ENCODE results near the gene GMEB2.
"Not testable (repeated sequence)": the region's sequence is repeated elsewhere in the genome, so short reads cannot be mapped to it uniquely, and the experiment has no call there.

Gene GMEB2

DNA sequence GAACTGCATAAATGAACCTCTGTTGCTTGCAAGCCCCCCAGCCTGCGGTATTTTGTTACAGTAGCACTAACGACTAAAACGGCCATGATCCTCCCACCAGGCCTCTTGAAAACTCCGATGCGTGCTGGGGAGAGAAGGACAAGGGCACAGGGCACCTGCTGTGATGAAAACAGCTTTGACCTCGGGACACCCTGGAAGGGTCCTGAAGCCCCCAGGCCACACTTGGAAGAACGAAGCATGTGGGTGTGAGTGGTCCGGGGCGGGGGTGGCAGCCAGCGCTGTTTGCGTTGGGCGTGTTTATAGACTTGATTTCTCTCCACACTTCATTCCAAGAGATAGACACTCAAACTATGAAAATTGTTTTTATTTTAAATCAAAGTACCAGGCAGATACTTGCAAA is 39.6 kb downstream of the GMEB2 start:
- DNase-seq, result no peak

DNA sequence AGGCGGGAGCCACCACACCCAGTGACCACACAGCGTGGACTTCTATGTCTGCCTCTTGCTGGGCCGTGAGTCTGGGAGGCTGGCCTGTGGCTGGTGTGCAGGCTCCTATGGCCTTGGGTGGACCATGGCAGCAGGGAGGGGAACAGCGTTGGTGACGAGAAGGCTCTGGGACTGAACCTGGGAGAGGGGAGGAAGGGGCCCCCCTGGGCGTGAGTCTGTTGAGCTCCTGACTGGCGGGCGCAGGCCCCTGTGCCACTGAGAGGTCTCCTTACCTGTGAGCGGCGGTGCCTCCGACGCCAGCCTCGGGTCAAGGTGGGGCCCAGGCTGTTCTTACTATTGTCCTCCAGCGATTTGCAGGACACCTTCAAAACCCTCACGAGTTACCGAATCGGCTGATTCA is 40.1 kb downstream of the GMEB2 start:
- no peak for DNase-seq

DNA sequence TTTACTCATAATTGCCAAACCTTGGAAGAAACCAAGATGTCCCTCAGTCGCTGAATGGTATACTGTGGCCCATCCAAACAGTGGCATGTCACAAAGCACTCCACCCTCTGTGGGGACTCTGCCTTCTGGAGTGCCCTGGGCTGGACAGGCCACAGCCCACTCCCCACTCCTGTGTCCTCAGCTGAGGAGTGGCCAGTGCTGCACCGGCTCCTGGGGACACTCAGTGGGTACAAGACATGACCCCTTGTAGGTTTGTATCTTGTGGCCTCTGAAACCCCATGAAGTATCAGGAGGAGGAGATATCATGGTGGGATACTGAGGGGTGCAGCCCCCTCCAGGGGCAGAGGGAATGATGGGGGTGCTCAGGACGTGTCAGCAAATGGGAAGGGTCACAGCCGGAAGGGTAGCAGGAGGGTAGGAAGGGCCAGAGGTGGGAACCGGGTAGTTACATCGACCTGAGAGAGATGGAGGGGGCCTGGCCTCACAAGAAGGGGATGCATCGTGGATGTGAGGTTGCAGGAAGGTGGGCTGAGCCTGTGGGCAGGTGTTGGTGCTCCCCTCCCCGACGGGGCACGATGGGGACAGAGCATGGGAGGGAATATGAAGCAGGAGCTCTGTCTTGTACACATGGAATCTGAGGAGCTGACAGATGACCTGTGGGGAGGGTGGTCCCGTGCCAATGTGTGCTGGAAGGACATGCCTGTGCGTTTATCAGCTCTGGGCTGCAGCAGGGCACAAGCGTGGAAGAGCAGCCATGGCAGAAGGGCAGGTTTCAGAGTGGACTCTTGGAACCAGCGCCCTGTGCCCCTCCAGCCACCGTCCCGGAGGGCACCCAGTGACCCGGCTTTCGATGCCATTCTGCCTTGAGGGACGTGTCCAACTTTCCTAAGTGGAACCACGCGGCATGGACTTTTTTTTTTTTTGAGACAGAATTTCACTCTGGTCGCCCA is 41.0 kb downstream of the GMEB2 start:
- no peak for DNase-seq

DNA sequence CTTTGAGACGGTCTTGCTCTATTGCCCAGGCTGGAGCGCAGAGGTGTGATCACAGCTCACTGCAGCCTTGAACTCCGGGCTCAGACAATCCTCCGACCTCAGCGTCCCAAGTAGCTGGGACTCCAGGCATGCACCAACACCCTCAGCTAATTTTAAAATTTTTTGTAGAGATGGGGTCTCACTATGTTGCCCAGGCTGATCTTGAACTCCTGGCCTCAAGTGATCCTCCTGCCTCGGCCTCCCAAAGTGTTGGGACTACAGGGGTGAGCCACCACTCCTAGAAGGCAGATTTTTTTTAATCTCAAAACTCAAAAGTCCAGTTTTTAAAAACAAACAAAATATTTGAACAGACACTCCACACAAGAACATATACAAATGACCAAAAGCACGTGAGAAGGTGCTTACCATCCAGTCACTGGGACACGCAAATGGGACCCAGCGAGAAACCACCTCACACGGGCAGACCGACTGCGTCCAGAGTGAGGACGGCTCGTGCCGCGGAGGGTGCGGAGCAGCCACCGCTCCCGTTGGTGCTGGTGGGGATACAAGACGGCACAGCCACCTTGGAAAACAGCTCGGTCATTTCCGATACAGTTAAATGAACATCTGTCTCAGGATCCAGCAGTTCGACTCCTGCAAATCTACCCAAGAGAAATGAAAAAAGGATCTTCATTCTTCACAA is 44.4 kb downstream of the GMEB2 start:
- DNase-seq, result no peak

DNA sequence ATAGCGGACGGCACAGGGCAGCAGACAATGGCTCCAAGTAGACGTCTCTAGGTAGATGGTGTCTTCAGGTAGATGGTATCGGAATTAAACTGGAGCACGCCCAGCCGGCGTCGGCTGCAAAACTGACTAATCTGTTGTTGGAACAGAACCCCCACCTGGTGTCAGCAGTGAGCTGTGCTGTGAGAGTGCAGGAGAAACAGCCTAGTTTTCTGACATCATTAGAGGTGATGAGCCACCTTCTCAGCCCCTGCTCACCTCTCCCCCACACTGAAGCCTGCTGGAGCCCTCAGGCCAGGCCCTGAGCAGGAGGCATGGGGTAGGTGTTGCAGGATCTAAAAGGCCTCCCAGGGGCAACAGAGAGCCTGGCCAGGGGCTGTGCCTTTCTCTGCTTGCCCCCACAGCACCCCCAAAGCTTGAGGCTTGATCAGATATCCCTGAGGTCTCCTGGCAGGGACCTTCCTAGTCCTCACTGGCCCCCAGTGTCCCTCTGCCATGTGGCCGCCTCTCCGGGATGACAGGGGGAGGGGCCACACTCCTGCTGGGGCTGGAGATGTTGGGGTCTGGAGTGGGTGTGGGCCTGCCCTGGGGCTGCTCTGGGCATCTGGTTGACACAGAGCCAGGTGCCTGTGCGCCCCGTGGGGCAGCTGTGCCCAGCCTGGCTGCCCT is 46.0 kb downstream of the GMEB2 start:
- peak; percentile 82 for DNase-seq

DNA sequence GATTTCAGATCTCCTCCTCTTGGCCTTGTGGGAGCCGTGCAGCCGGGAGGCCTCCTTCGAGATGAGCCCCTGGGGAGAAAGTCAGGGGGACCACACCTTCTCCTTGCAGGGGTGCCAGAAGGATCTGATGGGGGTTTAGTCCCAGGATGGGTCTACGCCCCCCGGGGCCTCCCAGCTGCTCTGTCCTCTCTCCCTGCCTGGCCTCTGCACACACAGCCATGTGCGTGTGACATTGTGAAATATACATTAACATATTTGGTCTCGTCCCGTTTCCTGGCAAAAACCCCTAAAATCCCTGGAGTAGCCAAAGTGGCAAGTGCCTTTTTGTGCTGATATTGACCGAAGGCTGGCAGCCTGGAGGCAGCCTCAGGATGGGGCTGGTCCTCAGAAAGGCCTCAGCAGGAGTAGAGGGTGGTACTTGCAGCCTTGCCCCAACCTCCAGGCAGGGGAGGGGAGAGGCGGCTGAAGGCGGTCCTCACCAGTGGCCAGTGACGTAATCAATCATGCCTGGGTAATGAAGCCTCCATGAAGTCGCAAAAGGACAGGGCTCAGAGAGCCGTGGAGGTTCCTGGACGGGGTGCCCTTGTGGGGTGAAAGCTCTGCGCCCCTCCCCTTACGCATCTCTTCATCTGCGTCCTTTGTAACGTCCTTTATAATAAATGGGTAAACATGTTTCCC is 47.7 kb downstream of the GMEB2 start:
- no peak for DNase-seq

DNA sequence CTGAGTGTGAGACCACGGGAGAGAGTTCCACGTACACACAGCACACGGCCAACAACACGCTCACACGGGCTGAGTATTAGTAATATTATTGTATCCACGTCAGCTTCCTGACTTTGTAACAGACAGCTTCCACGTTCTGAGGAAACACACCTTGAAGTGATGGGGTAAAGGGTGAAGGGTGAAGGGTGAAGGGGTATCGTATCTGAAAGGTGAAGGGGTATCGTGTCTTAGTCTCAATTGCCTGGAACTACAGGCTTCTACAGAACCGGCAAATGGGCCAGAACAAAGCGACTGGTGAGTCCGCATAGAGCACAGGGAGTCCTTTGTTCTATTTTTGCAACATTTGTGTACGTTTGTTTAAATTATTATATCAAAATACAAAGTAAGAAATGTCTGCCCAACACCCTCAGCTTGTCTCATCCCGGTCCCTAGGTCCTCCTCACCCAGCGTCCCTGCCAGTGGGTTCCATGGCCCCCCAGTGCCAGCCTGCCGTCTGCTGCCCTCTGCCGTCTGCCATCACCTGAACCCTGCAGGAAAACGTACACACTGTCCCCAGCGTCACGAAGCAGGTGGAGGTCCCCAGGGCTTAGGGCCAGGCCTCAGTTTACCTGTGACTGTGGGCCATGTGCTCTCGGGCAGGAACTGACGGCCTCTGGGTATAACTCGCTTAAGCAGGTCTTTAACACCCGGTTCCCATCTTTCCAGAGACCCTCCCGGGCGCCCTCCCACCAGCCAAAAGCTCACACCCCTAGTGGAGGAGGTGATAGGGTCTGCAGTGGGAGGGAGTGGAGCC is 48.5 kb downstream of the GMEB2 start:
- peak; percentile 28 for DNase-seq

DNA sequence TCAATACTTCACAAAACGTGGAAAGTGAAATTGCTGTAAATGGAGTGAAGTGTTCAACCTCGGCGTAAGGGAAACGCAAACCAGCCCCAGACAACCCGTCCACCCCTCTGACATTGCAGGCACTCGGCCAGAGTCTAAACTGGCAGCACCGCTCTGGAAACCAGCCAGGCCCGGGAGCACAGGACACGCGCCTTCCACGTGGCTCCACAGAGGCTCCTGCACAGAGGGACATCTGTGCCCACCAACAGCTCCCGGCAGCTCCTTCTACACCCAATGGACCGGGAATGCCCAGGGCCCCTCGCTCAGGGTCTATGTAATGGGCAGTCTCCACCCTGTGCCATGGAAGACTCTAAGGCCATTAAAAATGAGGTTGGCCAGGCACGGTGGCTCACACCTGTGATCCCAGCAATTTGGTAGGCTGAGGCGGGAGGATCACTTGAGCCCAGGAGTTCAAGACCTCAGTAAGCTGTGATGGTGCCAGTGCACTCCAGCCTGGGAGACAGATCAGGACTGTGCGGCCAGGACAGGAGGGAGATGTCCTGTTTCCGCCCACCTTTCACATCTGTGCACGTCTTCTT is 49.5 kb downstream of the GMEB2 start:
- no peak for DNase-seq

DNA sequence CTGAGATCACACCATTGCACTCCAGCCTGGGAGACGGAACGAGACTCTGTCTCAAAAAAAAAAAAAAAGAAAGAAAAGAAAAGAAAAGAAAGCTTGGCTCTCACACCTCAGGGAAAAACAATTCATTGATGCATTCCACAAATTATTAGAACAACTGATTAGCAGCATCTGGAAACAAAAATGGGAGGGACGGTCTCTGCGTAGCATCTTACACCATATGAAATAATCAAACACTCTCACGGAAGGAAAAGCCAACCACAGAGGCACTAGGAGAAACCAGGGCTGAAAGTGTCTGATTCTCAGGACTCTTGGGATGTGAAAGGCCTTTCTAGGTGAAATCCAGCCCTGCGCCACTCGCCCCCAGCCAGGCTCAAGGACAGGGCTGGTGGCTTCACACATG is 50.6 kb downstream of the GMEB2 start:
- no peak for DNase-seq

DNA sequence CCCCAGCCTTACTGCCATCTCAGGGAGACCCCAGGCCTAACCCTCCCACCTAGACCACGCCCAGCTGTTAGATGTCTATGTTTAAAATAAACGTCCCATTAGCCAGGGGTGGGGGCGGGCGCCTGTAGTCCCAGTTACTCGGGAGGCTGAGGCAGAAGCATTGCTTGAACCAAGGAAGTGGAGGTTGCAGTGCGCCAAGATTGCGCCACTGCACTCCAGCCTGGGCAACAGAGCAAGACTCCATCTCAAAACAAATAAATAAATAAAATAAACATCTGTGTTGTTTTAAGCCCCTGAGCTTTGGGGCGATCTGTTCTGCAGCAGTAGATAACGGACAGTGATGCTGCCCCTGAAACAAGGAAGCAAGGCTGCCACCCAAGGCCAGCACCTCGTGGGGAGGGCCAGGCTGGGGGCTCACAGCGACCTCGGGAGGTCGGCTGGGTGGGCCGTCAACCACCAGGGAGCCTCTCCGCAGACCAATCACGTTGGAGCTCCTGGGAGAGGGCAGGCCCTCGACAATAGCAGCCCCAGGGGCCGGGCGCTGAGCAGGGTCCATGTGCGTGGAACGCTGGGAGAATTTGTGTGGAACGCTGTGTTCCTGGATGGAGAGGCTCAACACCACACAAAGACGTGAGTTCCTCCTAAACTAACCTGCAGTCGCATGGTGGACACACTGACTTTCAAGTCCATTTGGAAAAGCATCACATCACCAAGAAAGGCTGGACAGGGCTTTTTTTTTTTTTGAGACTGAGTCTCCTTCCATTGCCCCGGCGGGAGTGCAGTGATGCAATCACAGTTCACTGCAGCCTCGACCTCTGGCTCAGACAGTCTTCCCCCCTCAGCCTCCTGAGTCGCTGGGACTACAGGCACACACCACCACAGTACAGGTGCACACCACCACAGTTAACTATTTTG is 51.8 kb downstream of the GMEB2 start:
- DNase-seq, result no peak

DNA sequence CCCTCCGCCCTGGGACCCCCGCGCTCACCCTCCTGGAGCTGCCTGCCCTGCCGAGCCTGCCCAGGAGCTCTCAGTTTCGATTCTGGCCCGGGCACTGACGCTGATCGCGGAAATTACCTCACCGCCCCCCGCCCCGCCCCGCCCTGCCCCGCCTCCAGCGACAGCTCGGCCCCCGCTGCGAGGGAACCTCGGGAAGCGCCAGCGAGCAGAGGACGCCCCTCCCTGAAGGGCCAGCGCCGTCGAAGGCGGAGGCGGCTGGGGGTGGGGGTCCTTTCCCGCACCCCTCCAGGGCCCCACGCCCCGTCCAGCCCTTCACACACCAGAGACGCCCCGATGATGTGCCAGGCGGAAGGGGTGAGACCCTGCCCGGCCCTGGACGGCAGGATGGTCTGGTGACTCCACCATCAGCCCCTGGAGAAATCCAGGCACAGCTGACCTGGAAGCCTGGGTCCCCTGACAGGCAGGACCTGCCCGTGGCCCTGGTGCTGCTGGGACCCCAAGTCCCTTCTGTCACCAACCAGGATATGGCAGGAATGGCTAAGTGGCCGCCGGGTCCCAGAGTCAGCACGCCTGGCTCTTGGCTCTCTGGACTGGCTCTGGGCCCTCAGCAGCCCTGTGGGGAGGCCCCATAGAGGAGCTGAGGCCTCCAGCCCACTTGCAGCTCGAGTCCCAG is 52.6 kb downstream of the GMEB2 start, which contains the start of gene HELZ2:
Gene HELZ2, minus strand, starts transcription at position 84 of the 673 bp plus-strand sequence. CDS start 1,854 bp downstream, outside the sequence.
- DNase-seq, result peak; percentile 89

DNA sequence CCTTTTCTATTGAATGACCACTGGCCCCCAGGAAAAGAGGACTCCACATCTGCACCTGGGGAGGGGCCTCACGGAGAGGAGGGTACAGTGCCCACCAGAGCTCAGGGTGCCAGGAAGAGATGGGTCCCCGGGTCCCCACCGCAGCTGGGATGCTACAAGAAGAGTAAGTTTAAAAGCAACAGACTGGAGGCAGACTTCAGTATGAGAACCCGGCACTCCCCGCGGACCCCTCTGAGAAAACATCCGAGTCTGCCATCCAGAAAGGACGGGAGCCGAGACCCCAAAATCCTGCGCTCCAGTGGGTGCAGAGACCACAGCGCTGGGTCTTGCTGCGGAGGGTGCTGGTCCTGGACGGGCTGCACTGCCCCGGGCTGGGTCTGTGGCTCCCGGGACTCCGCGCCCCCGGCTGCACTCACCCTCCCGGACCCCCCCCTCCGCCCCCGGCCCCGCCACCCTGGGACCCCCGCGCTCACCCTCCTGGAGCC is 53.2 kb downstream of the GMEB2 start:
- DNase-seq, result no peak

DNA sequence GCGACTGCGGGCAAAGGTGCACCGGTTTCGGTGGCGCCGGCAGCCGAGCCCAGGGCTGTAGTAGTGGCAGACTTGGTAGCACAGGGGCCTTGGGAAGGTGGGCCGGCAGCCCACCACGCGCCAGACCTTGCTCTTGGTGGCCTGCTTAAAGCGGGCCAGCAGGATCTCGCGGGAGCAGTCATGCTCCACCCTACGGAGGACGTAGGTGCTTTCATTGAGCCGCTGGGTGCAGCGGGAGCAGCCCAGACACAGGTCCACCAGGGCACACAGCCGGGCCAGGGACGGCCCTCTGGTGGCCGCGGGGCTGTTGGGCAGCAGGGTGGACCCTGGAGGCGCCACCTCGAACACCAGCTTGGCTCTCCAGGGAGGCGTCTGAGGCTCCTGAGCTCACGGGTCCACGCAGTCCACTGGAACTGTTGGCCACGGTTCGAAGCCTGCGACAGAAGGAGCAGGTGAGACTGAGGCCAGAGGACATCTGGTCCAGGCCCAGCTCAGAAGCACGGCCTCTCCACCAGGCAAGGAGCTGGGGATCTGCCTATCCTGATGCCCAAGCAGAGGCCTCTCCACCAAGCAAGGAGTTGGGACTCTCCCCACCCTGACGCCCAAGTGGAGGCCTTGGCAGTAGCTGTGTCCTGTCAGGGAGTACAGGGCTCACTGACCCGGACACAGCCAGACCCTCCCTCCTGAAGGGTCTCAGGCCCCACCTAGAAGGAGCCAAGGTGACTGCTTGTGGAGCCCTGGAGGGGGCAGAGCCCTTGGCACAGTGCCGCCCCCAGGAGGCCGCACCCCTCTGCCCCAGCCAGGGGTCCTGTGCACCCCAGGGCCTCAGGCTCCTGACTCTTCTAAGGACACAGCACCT is 53.9 kb downstream of the GMEB2 start:
- no peak for DNase-seq

DNA sequence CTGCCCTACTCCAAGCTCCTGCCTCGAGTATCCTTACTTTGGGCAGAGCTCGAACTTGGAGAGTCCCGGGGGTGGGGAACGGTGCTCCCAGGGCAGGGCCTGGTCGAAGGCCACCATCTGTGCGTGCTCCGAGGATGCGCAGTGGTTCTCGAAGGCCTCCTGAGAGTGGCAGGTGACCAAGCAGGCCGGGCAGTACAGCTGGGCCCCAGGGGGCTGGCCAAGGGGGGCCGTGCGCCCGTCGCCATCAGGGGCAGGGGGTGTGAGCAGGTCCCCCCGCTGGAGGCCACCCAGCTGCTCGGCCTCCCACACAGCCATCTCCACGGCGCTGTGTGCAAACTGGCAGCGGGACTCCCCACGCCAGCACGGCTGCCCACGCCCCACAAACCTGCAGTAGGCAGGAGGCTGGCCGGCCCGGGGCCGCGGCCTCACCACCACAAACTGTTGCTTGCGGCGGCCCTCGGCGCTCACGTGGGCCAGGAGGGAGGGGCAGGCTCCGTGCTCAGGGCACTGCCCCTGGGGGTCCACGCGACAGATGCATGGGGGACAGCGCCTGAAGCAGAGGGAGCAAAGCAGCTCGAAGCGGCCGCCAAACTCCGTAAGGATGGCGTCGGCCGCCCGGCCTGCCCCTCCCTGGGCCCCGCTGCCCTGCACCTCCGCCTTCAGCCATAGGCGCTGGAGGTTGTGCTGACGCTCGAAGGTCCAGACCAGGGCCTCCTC is 54.7 kb downstream of the GMEB2 start:
- no peak for DNase-seq

DNA sequence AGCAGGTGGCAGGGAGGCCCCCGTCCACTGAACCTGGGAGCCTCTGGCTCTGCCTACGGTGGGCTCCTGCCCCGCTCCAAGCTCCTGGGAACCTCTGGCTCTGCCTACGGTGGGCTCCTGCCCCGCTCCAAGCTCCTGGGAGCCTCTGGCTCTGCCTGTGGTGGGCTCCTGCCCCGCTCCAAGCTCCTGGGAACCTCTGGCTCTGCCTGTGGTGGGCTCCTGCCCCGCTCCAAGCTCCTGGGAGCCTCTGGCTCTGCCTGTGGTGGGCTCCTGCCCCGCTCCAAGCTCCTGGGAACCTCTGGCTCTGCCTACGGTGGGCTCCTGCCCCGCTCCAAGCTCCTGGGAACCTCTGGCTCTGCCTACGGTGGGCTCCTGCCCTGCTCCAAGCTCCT is 55.8 kb downstream of the GMEB2 start:
- not testable (repeated sequence) for DNase-seq

DNA sequence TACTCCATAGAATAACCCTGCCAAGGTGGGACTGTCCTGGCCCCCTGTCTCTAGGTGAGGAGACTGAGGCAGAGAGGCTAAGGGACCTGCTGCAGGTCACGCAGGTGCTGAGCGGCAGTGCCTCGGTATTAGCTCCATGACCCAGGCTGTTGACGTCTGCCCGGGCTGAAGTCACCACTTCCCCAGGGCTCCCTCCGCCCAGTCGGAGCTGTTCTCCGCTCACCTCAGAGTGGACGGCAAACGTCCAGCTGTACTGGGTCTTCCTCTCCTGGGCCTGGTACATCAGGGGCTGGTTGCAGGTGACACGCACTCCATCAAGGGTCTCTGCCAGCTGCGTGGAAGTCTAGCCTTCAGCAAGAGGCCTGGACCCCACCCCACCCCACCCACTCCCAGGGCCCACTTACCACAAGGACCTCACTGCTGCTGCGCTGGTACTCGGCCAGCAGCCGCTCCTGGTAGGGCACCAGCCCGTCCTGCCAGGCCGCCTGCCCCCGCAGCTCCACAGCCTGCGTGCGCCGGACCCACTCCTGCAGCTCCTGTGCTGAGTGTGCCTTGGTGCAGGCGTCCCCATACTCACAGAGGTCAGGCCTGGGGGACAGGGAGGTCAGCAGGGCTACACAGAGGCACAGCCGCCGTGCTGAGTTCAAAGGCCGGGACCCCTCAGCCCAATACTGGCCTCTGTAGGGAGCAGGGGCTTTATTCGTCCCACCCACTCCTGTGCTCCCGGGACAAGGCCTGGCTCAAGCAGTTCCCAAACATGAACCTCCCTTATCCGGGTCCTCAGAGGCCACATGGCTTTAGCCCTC is 56.4 kb downstream of the GMEB2 start:
- DNase-seq, result no peak
